ENCODE results near the gene RHD. TPM values are rescaled to one million over a fixed set of nuclear protein-coding genes. Genes with fewer than 3 reads are reported as not detected.

RHD gene
- total RNA-seq, 5 donors from 2014 or later (not counting 1 experiment from before 2014, with no cell fraction given) = 0.13 to 0.19 TPM; not detected in 3

Other genes with a start within 250 kb of the RHD start
- gene SYF2, start 40.0 kb upstream of the RHD start, total RNA-seq = 10 to 100 TPM; 65.9 to 71.4 (median 68.6) TPM
- 100 to 1,000 TPM; 433 to 572 (median 461) TPM for gene RSRP1, start 25.1 kb upstream of the RHD start, total RNA-seq
- 100 to 1,000 TPM in 1 of 5 donors, 10 to 100 TPM in 4; 74.8 to 104 (median 97.2) TPM for gene TMEM50A, start 65.8 kb downstream of the RHD start, total RNA-seq
- gene RHCE, start 148.3 kb downstream of the RHD start, total RNA-seq = 1 to 10 TPM in 1 of 5 donors, under 1 TPM in 3, not detected in 1; 0.35 to 1.0 (median 0.63) TPM
- 10 to 100 TPM; 19.7 to 23.2 (median 21.5) TPM for gene MACO1, start 158.4 kb downstream of the RHD start, total RNA-seq

Data from T-cell (primary cell).